Neural cell (in vitro differentiated cells): ENCODE data around the gene RAB5A. TPM values are rescaled to one million over a fixed set of nuclear protein-coding genes. Genes with fewer than 3 reads are reported as not detected.

Source experiments
- H2AFZ ChIP-seq: fragments of 200-600, 300-800 bp; sonication (generic), shearing (Covaris generic); 2 replicates; pipeline ENCODE4 v1.6.0; 2014; ENCODE audit warnings: low read depth, mild to moderate bottlenecking, antibody characterized with exemption, low read length, moderate library complexity
- H3F3A ChIP-seq: fragments of 200-600 bp; shearing (Covaris generic); 2 replicates; pipeline ENCODE4 v1.6.1; 2016; ENCODE audit warnings: mild to moderate bottlenecking, moderate library complexity, mixed read lengths, antibody characterized with exemption, low read length; ENCODE audit not compliant: insufficient read depth, poor library complexity, severe bottlenecking
- H3K27ac ChIP-seq: fragments of 200-600, 300-800 bp; sonication (generic), shearing (Covaris generic); 2 replicates; pipeline ENCODE4 v1.5.1; 2014; ENCODE audit warnings: mild to moderate bottlenecking, low read length, moderate library complexity
- H3K27me3 ChIP-seq: fragments of 300-800, 200-600 bp; sonication (generic), shearing (Covaris generic); 2 replicates; pipeline ENCODE4 v1.6.0; 2014; ENCODE audit warnings: mild to moderate bottlenecking, low read depth, low read length, moderate library complexity; ENCODE audit not compliant: insufficient read depth
- H3K36me3 ChIP-seq: fragments of 300-800, 200-600 bp; sonication (generic), shearing (Covaris generic); 2 replicates; pipeline ENCODE4 v1.5.1; 2014; ENCODE audit warnings: mild to moderate bottlenecking, antibody characterized with exemption, low read length, moderate library complexity; ENCODE audit not compliant: insufficient read depth
- H3K4me2 ChIP-seq: fragments of 300-800, 200-600 bp; sonication (generic), shearing (Covaris generic); 2 replicates; pipeline ENCODE4 v1.6.0; 2014; ENCODE audit warnings: mild to moderate bottlenecking, low read length
- H3K4me3 ChIP-seq: fragments of 300-800, 200-600 bp; sonication (generic), shearing (Covaris generic); 2 replicates; pipeline ENCODE4 v1.5.1; 2014; ENCODE audit warnings: mild to moderate bottlenecking, low read length, moderate library complexity
- H3K79me2 ChIP-seq: fragments of 200-600 bp; shearing (Covaris generic); replicated peaks from 2 replicates; pipeline ENCODE4 v1.6.0; 2014; ENCODE audit warnings: mild to moderate bottlenecking, low read length, moderate library complexity; ENCODE audit not compliant: insufficient read depth
- H3K9ac ChIP-seq: fragments of 300-800, 200-600 bp; sonication (generic), shearing (Covaris generic); 2 replicates; pipeline ENCODE4 v1.6.1; 2016; ENCODE audit warnings: mild to moderate bottlenecking, low read length, mixed read lengths
- H3K9me2 ChIP-seq: fragments of 200-600 bp; shearing (Covaris generic); 2 replicates; pipeline ENCODE4 v1.6.1; 2016; ENCODE audit warnings: mild to moderate bottlenecking, low read length, mixed read lengths; ENCODE audit not compliant: insufficient read depth
- H3K9me3 ChIP-seq: fragments of 200-600, 300-800 bp; sonication (generic), shearing (Covaris generic); 2 replicates; pipeline ENCODE4 v1.6.1; 2016; ENCODE audit warnings: mild to moderate bottlenecking, mixed run types, low read length, moderate library complexity, mixed read lengths
- H4K20me1 ChIP-seq: fragments of 200-600 bp; shearing (Covaris generic); 2 replicates; pipeline ENCODE4 v1.6.1; 2016; ENCODE audit warnings: mild to moderate bottlenecking, mixed run types; ENCODE audit not compliant: insufficient read depth
- EP300 ChIP-seq: fragments of 450-650 bp; conservative IDR thresholded peaks from 2 replicates; pipeline ENCODE4 v1.6.1; 2014; ENCODE audit warnings: antibody characterized with exemption, mild to moderate bottlenecking, moderate library complexity; ENCODE audit not compliant: poor library complexity, severe bottlenecking
- EZH2 ChIP-seq: fragments of 200-600, 300-800 bp; shearing (Covaris generic), sonication (generic); IDR thresholded peaks from 2 replicates; pipeline ENCODE4 v1.6.1; 2014; ENCODE audit warnings: antibody characterized with exemption, low read length, borderline replicate concordance, mild to moderate bottlenecking; ENCODE audit not compliant: insufficient read depth, poor library complexity, severe bottlenecking
- MXI1 ChIP-seq: fragments of 450-650 bp; conservative IDR thresholded peaks from 2 replicates; pipeline ENCODE4 v1.6.1; 2014; ENCODE audit warnings: antibody characterized with exemption, mild to moderate bottlenecking; ENCODE audit not compliant: poor library complexity, severe bottlenecking
- POLR2AphosphoS5 ChIP-seq: IDR thresholded peaks from 2 replicates; pipeline ENCODE4 v1.6.1; 2012
- RAD21 ChIP-seq: fragments of 450-650 bp; conservative IDR thresholded peaks from 2 replicates; pipeline ENCODE4 v1.6.1; 2014; ENCODE audit warnings: antibody characterized with exemption, mild to moderate bottlenecking, moderate library complexity
- SMC3 ChIP-seq: fragments of 450-650 bp; conservative IDR thresholded peaks from 2 replicates; pipeline ENCODE4 v1.6.1; 2014; ENCODE audit warnings: antibody characterized with exemption, mild to moderate bottlenecking, moderate library complexity; ENCODE audit not compliant: poor library complexity
- TAF1 ChIP-seq: IDR thresholded peaks from 2 replicates; pipeline ENCODE4 v1.6.1; 2012; ENCODE audit warnings: low read depth
- polyA plus RNA-seq: library from polyadenylated mRNA; depleted of rRNA; stranded (reverse); fragments of >200 nt; gene quantifications from 2 replicates; pipeline ENCODE4 v1.2.3, GENCODE V29; 2014
- TF ChIP-seq, protein P1 (sequence below): IDR thresholded peaks from 2 replicates; pipeline ENCODE4 v1.6.1; 2012; ENCODE audit warnings: borderline replicate concordance
- TF ChIP-seq, protein P2 (sequence below): fragments of 450-650 bp; IDR thresholded peaks from 2 replicates; pipeline ENCODE4 v1.5.1; 2014; ENCODE audit warnings: antibody characterized with exemption, mild to moderate bottlenecking, moderate library complexity; ENCODE audit not compliant: poor library complexity, severe bottlenecking

The RAB5A gene
- polyA plus RNA-seq, 1 donor from 2014 or later, result 47.2 TPM

DNA sequence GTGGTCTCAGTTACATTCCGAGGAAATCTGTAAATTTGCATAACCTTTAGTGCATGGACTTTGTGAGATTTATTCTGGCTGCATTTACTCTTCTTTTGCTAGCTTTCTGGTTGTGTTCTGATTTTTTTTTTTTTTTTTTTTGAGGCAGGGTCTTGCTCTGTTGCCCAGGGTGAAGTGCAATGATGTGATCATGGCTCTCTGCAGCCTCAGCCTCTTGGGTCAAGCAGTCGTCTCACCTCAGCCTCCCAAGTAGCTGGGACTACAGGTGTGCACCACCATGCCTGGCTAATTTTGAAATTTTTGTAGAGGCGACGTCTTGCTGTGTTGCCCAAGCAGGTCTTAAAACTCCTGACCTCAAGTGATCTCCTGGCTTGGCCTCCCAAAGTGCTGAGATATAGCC is 12.6 kb downstream of the RAB5A start:
- H3K4me3 ChIP-seq, result no peak overlapping the region
- peaks cover 38% of the 10 kb centered on the region for H3K79me2 ChIP-seq
- TF ChIP-seq EP300 (no peak), EZH2 (no peak), MXI1 (no peak), TAF1 (no peak)
- H3K9me2 ChIP-seq, result no peaks in the 10 kb centered on the region
- H3K9ac ChIP-seq, result no peak overlapping the region
- H3F3A ChIP-seq, result no peaks in the 10 kb centered on the region
- no peaks in the 10 kb centered on the region for H3K9me3 ChIP-seq
- no peaks in the 10 kb centered on the region for H3K36me3 ChIP-seq
- no peak overlapping the region for H3K4me2 ChIP-seq
- H3K27ac ChIP-seq, result no peak overlapping the region
- no peaks in the 10 kb centered on the region for H4K20me1 ChIP-seq
- H3K27me3 ChIP-seq, result no peaks in the 10 kb centered on the region
- H2AFZ ChIP-seq, result no peak overlapping the region

DNA sequence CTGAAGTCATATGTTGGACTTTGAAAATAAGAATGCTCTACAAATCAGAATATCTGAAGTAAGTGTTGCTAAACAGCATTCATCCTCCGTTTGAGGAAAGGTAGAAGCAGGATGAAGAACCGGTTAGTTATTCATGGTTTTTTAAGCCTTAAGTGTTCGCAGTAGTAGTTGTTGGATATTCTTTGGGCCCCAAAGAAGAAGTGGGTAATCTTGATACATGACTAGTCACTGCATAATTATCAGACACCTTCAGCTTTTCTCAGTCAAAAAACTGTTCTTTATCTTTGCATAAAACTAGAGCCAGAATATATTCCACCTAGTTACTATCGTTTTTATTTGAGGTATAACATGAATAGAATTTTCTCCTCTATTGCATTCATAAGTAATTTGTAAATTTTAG is 13.8 kb downstream of the RAB5A start:
- H3F3A ChIP-seq, result no peaks in the 10 kb centered on the region
- H3K27me3 ChIP-seq, result no peaks in the 10 kb centered on the region
- no peaks in the 10 kb centered on the region for H3K36me3 ChIP-seq
- H4K20me1 ChIP-seq, result no peaks in the 10 kb centered on the region
- no peak overlapping the region for H3K9ac ChIP-seq
- H3K9me2 ChIP-seq, result no peaks in the 10 kb centered on the region
- H3K9me3 ChIP-seq, result no peaks in the 10 kb centered on the region
- no peak overlapping the region for H3K4me2 ChIP-seq
- H3K27ac ChIP-seq, result no peak overlapping the region
- H3K79me2 ChIP-seq, result peaks cover 33% of the 10 kb centered on the region
- no peak overlapping the region for H3K4me3 ChIP-seq
- H2AFZ ChIP-seq, result no peak overlapping the region
- TF ChIP-seq EZH2, result no peak
- TF ChIP-seq TAF1, result no peak
- no peak for TF ChIP-seq MXI1
- no peak for TF ChIP-seq EP300
- TF ChIP-seq, protein P1, sequence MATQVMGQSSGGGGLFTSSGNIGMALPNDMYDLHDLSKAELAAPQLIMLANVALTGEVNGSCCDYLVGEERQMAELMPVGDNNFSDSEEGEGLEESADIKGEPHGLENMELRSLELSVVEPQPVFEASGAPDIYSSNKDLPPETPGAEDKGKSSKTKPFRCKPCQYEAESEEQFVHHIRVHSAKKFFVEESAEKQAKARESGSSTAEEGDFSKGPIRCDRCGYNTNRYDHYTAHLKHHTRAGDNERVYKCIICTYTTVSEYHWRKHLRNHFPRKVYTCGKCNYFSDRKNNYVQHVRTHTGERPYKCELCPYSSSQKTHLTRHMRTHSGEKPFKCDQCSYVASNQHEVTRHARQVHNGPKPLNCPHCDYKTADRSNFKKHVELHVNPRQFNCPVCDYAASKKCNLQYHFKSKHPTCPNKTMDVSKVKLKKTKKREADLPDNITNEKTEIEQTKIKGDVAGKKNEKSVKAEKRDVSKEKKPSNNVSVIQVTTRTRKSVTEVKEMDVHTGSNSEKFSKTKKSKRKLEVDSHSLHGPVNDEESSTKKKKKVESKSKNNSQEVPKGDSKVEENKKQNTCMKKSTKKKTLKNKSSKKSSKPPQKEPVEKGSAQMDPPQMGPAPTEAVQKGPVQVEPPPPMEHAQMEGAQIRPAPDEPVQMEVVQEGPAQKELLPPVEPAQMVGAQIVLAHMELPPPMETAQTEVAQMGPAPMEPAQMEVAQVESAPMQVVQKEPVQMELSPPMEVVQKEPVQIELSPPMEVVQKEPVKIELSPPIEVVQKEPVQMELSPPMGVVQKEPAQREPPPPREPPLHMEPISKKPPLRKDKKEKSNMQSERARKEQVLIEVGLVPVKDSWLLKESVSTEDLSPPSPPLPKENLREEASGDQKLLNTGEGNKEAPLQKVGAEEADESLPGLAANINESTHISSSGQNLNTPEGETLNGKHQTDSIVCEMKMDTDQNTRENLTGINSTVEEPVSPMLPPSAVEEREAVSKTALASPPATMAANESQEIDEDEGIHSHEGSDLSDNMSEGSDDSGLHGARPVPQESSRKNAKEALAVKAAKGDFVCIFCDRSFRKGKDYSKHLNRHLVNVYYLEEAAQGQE, result no peak
- no peak for TF ChIP-seq RAD21
- no peak for TF ChIP-seq SMC3
- TF ChIP-seq, protein P2, sequence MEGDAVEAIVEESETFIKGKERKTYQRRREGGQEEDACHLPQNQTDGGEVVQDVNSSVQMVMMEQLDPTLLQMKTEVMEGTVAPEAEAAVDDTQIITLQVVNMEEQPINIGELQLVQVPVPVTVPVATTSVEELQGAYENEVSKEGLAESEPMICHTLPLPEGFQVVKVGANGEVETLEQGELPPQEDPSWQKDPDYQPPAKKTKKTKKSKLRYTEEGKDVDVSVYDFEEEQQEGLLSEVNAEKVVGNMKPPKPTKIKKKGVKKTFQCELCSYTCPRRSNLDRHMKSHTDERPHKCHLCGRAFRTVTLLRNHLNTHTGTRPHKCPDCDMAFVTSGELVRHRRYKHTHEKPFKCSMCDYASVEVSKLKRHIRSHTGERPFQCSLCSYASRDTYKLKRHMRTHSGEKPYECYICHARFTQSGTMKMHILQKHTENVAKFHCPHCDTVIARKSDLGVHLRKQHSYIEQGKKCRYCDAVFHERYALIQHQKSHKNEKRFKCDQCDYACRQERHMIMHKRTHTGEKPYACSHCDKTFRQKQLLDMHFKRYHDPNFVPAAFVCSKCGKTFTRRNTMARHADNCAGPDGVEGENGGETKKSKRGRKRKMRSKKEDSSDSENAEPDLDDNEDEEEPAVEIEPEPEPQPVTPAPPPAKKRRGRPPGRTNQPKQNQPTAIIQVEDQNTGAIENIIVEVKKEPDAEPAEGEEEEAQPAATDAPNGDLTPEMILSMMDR, result no peak
- TF ChIP-seq POLR2AphosphoS5, result no peak

DNA sequence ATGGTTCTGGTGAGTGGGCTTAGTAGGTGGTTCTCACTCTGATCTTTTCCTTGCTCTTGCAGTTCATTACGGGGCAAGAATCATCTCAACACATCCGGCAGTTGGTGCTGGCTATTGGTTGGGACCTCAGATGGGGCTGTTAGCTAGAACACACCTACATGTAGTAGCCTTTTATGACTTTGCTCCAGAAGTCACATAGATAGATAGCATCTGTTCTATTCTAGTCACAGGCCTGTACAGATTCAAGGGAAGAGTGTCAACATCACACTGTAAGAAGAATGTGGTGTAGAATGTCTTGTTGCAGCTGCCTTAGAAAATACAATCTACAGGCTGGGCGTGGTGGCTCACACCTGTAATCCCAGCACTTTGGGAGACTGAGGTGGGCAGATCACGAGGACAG is 15.1 kb downstream of the RAB5A start:
- H4K20me1 ChIP-seq, result no peaks in the 10 kb centered on the region
- no peak overlapping the region for H2AFZ ChIP-seq
- TF ChIP-seq TAF1 (no peak), MXI1 (no peak), SMC3 (no peak), POLR2AphosphoS5 (no peak), EZH2 (no peak), EP300 (no peak), RAD21 (no peak)
- TF ChIP-seq, protein P1, result no peak
- TF ChIP-seq, protein P2, result no peak

More for the DNA sequence above, 15.1 kb downstream of the RAB5A start:
- Histone ChIP-seq H3K36me3 (no peaks in the 10 kb centered on the region), H3K9me3 (no peaks in the 10 kb centered on the region), H3K79me2 (peaks cover 22% of the 10 kb centered on the region), H3K27me3 (no peaks in the 10 kb centered on the region), H3K9ac (no peak overlapping the region), H3K27ac (no peak overlapping the region), H3K9me2 (no peaks in the 10 kb centered on the region), H3K4me2 (no peak overlapping the region), H3F3A (no peaks in the 10 kb centered on the region), H3K4me3 (no peak overlapping the region)
